ENCODE results near the gene DEDD2. TPM values are rescaled to one million over a fixed set of nuclear protein-coding genes. Genes with fewer than 3 reads are reported as not detected.

The DEDD2 gene
- total RNA-seq, 2 experiments from 2014 or later = 21.7 to 22.5 TPM

- DNase-seq (no peak), ATAC-seq (no peak)
- CTCF ChIA-PET = interaction anchor here (3.3 kb wide), 1 partner anchor 65 kb away, joined by 21 read pairs; no protein-coding TSS in a partner anchor
- H3K36me3 Mint-ChIP-seq (ENCODE audit: low read depth) = no peaks in the 10 kb centered on the region
- H3K4me3 Mint-ChIP-seq = no peak overlapping the region
- intact Hi-C loops (cut with micrococcal nuclease) = no loop called here
- H3K9me3 Mint-ChIP-seq = no peaks in the 10 kb centered on the region
- peaks cover 12% of the 10 kb centered on the region for H3K4me1 Mint-ChIP-seq (ENCODE audit: low read depth)
- H3K27ac Mint-ChIP-seq = no peak overlapping the region
- TF ChIP-seq CTCF (IDR thresholded peaks at IDR 0.05) = no peak
- H3K27me3 Mint-ChIP-seq = peaks cover 17% of the 10 kb centered on the region
- POLR2A ChIA-PET = no interaction called here
Observed at GRCh38 chr19:42174188-42174587, 43.3 kb downstream of the DEDD2 start.

GRCh38 chr19:42173695-42174094 is 43.8 kb downstream of the DEDD2 start:
- Mint-ChIP-seq H3K27ac (no peak overlapping the region), H3K27me3 (peaks cover 17% of the 10 kb centered on the region), H3K4me3 (no peak overlapping the region), H3K9me3 (no peaks in the 10 kb centered on the region), H3K4me1 (ENCODE audit: low read depth) (peaks cover 12% of the 10 kb centered on the region), H3K36me3 (ENCODE audit: low read depth) (no peaks in the 10 kb centered on the region)
- no peak for TF ChIP-seq CTCF (IDR thresholded peaks at IDR 0.05)
- CTCF ChIA-PET = interaction anchor here (1.5 kb wide), 1 partner anchor 44 kb away, joined by 3 read pairs; no protein-coding TSS in a partner anchor
- POLR2A ChIA-PET = no interaction called here
- no peak for DNase-seq
- intact Hi-C loops (cut with micrococcal nuclease) = no loop called here
- ATAC-seq = no peak

DNA sequence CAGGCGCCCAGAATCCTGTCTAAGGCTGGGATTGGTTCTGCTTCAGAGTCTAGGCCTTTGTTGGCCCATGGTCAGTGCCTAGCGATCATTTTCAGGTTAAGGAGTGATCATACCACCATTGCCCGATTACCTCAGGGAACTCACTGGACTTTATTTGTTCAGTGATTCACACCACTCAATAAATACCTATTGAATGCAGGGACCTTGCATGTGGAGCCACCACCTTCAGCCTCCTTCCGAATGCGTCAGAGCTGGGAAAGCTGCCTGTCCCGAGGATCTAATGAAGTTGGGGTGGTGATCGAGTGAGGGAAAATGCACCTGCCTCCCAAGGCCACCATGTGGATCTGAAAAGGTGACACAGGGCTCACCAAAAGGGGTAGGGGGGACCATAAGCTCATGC is 45.2 kb downstream of the DEDD2 start:
- intact Hi-C loops (cut with micrococcal nuclease) = no loop called here
- no peak for TF ChIP-seq CTCF (IDR thresholded peaks at IDR 0.05)
- H3K27me3 Mint-ChIP-seq = peaks cover 17% of the 10 kb centered on the region
- no peaks in the 10 kb centered on the region for H3K9me3 Mint-ChIP-seq
- no peak overlapping the region for H3K4me3 Mint-ChIP-seq
- no peaks in the 10 kb centered on the region for H3K36me3 Mint-ChIP-seq (ENCODE audit: low read depth)
- CTCF ChIA-PET = interaction anchor here (1.1 to 1.5 kb wide), 2 partner anchors 40 to 43 kb away, joined by 3 read pairs; no protein-coding TSS in a partner anchor
- POLR2A ChIA-PET = interaction anchor here (0.8 kb wide), 1 partner anchor 13 kb away, joined by 3 read pairs; no protein-coding TSS in a partner anchor
- H3K27ac Mint-ChIP-seq = no peak overlapping the region
- DNase-seq (no peak), ATAC-seq (no peak)
- H3K4me1 Mint-ChIP-seq (ENCODE audit: low read depth) = peaks cover 12% of the 10 kb centered on the region

DNA sequence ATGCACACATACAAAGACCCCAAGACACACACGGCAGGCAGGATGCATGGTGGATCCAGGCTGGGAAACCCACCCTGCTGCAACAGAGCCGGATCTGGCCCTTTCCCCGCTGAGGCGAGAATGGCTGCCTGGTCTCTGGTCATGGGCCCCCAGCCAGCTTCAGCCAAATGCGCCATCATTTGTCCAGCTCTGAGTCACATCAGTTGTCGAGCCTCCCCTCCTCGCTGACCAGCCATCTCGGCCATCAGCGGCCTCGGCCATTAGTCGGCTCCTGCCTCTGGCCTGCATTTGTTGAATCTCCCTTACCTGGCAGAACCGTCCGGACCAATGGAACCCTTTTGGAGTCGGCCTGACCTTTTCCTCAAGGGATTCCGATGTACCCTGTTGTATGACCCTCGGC is 46.8 kb downstream of the DEDD2 start:
- Mint-ChIP-seq H3K27me3 (peaks cover 10% of the 10 kb centered on the region), H3K4me1 (ENCODE audit: low read depth) (peaks cover 5% of the 10 kb centered on the region), H3K27ac (no peak overlapping the region), H3K9me3 (no peaks in the 10 kb centered on the region), H3K36me3 (ENCODE audit: low read depth) (no peaks in the 10 kb centered on the region), H3K4me3 (no peak overlapping the region)
- intact Hi-C loops (cut with micrococcal nuclease) = no loop called here
- no peak for TF ChIP-seq CTCF (IDR thresholded peaks at IDR 0.05)
- ChIA-PET CTCF (interaction anchor here (1.4 kb wide), 1 partner anchor 62 kb away, joined by 4 read pairs; no protein-coding TSS in a partner anchor), POLR2A (no interaction called here)
- no peak for ATAC-seq
- DNase-seq = no peak

DNA sequence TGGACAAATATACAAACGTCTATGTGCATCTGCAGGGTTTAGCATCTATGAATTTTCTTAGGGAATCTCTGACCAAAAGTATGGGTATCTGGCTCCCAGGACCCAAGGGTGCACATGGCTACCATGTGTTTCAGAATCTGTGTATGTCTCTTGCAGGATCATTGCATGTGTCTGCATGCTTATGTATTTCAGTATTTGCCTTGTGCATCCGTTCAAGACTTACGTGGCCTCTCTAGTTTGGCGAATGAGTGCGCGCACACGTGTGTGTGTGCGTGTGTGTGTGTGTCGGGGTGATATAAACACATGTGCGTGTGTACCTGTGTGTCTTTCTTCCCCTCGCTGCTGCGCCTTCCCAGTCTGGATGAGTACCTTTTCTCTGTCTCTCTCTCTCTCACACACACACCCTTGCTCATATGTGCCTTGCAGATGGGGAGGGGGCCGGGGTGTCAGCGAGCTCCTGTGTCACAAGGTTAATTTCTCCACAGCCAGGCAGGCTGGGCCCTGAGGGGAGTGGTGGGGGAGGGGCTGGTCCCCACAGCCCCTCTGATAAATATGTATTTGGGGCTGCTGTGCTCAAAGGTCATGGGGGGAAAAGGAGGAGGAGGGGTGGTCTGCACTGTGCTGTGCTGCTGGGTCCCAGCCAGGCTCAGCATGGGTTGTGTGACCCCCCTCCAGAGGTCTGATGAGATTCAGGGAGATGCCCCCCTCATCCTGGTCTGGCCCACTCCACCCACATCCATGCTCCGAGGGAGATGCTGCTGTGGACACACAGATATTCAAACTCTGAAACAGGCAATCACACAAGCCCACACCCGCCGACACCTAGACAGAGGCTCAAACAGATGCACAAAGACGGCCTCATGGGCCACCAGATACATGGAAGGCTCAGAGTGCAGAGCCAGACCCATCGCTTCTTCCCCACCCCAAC is 47.7 kb downstream of the DEDD2 start:
- intact Hi-C loops (cut with micrococcal nuclease) = no loop called here
- no peak for ATAC-seq
- Mint-ChIP-seq H3K9me3 (no peaks in the 10 kb centered on the region), H3K36me3 (ENCODE audit: low read depth) (no peaks in the 10 kb centered on the region), H3K27ac (no peak overlapping the region), H3K27me3 (peaks cover 3% of the 10 kb centered on the region), H3K4me3 (no peak overlapping the region), H3K4me1 (ENCODE audit: low read depth) (no peaks in the 10 kb centered on the region)
- no peak for DNase-seq
- CTCF ChIA-PET = interaction anchor here (1.4 kb wide), 1 partner anchor 61 kb away, joined by 4 read pairs; no protein-coding TSS in a partner anchor
- no peak for TF ChIP-seq CTCF (IDR thresholded peaks at IDR 0.05)
- POLR2A ChIA-PET = no interaction called here

All from activated CD8-positive, alpha-beta T cell treated with anti-CD3 and anti-CD28 coated beads for 36 hours (primary cell).